ENCODE measurements around the gene KIF26B. TPM values are rescaled to one million over a fixed set of nuclear protein-coding genes. Genes with fewer than 3 reads are reported as not detected.

The KIF26B gene
- total and polyA plus RNA-seq, 2 experiments from 2014 or later, result 2.5 to 8.0 TPM

- no peak overlapping the region for H3K9ac ChIP-seq
- no peaks in the 10 kb centered on the region for H3K4me1 ChIP-seq (ENCODE audit: insufficient read depth)
- H3K4me3 ChIP-seq, result no peak overlapping the region
- H2AFZ ChIP-seq, result no peak overlapping the region
- no peaks in the 10 kb centered on the region for H3K9me3 ChIP-seq (ENCODE audit: low read depth)
- DNase-seq, result no peak
- 66 to 67% methylated on average over 5 of the region's 5 CpGs for WGBS, 2 experiments (ENCODE audit: low coverage in 1 of 2, low lambda C conversion rate in 2 of 2, missing lambda C conversion rate in 2 of 2)
- H3K4me2 ChIP-seq (ENCODE audit: unreplicated experiment), result no peak overlapping the region
- no peaks in the 10 kb centered on the region for H3K36me3 ChIP-seq (ENCODE audit: low read depth)
- TF ChIP-seq EZH2phosphoT487 (IDR thresholded peaks at IDR 0.05; ENCODE audit: insufficient read depth, low read depth), result no peak
- no peak for TF ChIP-seq EZH2 (IDR thresholded peaks at IDR 0.05; ENCODE audit: insufficient read depth, poor library complexity, severe bottlenecking)
- in situ Hi-C loops (cut with MboI), result no loop called here
- no peaks in the 10 kb centered on the region for H3K9me2 ChIP-seq (ENCODE audit: insufficient read depth)
- no peaks in the 10 kb centered on the region for H4K20me1 ChIP-seq (ENCODE audit: insufficient read depth)
- H3K79me2 ChIP-seq (ENCODE audit: insufficient read depth), result no peaks in the 10 kb centered on the region
- H3F3A ChIP-seq (ENCODE audit: insufficient read depth), result no peaks in the 10 kb centered on the region
- H3K27me3 ChIP-seq (replicated peaks; ENCODE audit: insufficient read depth), result no peaks in the 10 kb centered on the region
- H3K27ac ChIP-seq, result no peak overlapping the region
Measured at GRCh38 chr1:245649666-245650065, 494.9 kb downstream of the KIF26B start.

GRCh38 chr1:245650441-245650960 lies 495.7 kb downstream of the KIF26B start:
- peak; percentile 7 for DNase-seq
- no peak overlapping the region for H2AFZ ChIP-seq
- no peaks in the 10 kb centered on the region for H3K9me2 ChIP-seq (ENCODE audit: insufficient read depth)
- H3K36me3 ChIP-seq (ENCODE audit: low read depth), result no peaks in the 10 kb centered on the region
- no peak overlapping the region for H3K9ac ChIP-seq
- H3K27ac ChIP-seq, result no peak overlapping the region
- H3F3A ChIP-seq (ENCODE audit: insufficient read depth), result no peaks in the 10 kb centered on the region
- H3K9me3 ChIP-seq (ENCODE audit: low read depth), result no peaks in the 10 kb centered on the region
- no peaks in the 10 kb centered on the region for H3K79me2 ChIP-seq (ENCODE audit: insufficient read depth)
- H3K4me2 ChIP-seq (ENCODE audit: unreplicated experiment), result no peak overlapping the region
- no peaks in the 10 kb centered on the region for H3K27me3 ChIP-seq (replicated peaks; ENCODE audit: insufficient read depth)
- TF ChIP-seq EZH2phosphoT487 (IDR thresholded peaks at IDR 0.05; ENCODE audit: insufficient read depth, low read depth), result no peak
- H4K20me1 ChIP-seq (ENCODE audit: insufficient read depth), result no peaks in the 10 kb centered on the region
- H3K4me1 ChIP-seq (ENCODE audit: insufficient read depth), result no peaks in the 10 kb centered on the region
- in situ Hi-C loops (cut with MboI), result no loop called here
- H3K4me3 ChIP-seq, result no peak overlapping the region
- 57 to 65% methylated on average over 7 of the region's 7 CpGs for WGBS, 2 experiments (ENCODE audit: low coverage in 1 of 2, low lambda C conversion rate in 2 of 2, missing lambda C conversion rate in 2 of 2)

GRCh38 chr1:245651093-245651492 lies 496.3 kb downstream of the KIF26B start:
- Histone ChIP-seq H3K4me2 (ENCODE audit: unreplicated experiment) (no peak overlapping the region), H2AFZ (no peak overlapping the region), H3F3A (ENCODE audit: insufficient read depth) (no peaks in the 10 kb centered on the region), H3K4me3 (no peak overlapping the region), H3K36me3 (ENCODE audit: low read depth) (no peaks in the 10 kb centered on the region), H3K27ac (no peak overlapping the region), H3K9me2 (ENCODE audit: insufficient read depth) (no peaks in the 10 kb centered on the region), H3K9me3 (ENCODE audit: low read depth) (no peaks in the 10 kb centered on the region), H4K20me1 (ENCODE audit: insufficient read depth) (no peaks in the 10 kb centered on the region), H3K4me1 (ENCODE audit: insufficient read depth) (no peaks in the 10 kb centered on the region), H3K79me2 (ENCODE audit: insufficient read depth) (no peaks in the 10 kb centered on the region), H3K27me3 (replicated peaks; ENCODE audit: insufficient read depth) (no peaks in the 10 kb centered on the region), H3K9ac (no peak overlapping the region)
- WGBS, 2 experiments (ENCODE audit: low coverage in 1 of 2, low lambda C conversion rate in 2 of 2, missing lambda C conversion rate in 2 of 2), result 62 to 66% methylated on average over 3 of the region's 3 CpGs
- in situ Hi-C loops (cut with MboI), result no loop called here
- no peak for TF ChIP-seq EZH2phosphoT487 (IDR thresholded peaks at IDR 0.05; ENCODE audit: insufficient read depth, low read depth)
- TF ChIP-seq EZH2 (IDR thresholded peaks at IDR 0.05; ENCODE audit: insufficient read depth, poor library complexity, severe bottlenecking), result no peak
- DNase-seq, result no peak

GRCh38 chr1:245652116-245652515 lies 497.3 kb downstream of the KIF26B start:
- Histone ChIP-seq H3K9me3 (ENCODE audit: low read depth) (no peaks in the 10 kb centered on the region), H3K9me2 (ENCODE audit: insufficient read depth) (no peaks in the 10 kb centered on the region), H3K4me2 (ENCODE audit: unreplicated experiment) (no peak overlapping the region), H3F3A (ENCODE audit: insufficient read depth) (no peaks in the 10 kb centered on the region), H3K27me3 (replicated peaks; ENCODE audit: insufficient read depth) (no peaks in the 10 kb centered on the region), H3K4me1 (ENCODE audit: insufficient read depth) (no peaks in the 10 kb centered on the region), H3K27ac (no peak overlapping the region), H3K4me3 (no peak overlapping the region), H3K36me3 (ENCODE audit: low read depth) (no peaks in the 10 kb centered on the region), H2AFZ (no peak overlapping the region), H3K79me2 (ENCODE audit: insufficient read depth) (no peaks in the 10 kb centered on the region), H3K9ac (no peak overlapping the region), H4K20me1 (ENCODE audit: insufficient read depth) (no peaks in the 10 kb centered on the region)
- WGBS, 2 experiments (ENCODE audit: low coverage in 1 of 2, low lambda C conversion rate in 2 of 2, missing lambda C conversion rate in 2 of 2), result 80 to 84% methylated on average over 4 of the region's 4 CpGs
- no peak for TF ChIP-seq EZH2 (IDR thresholded peaks at IDR 0.05; ENCODE audit: insufficient read depth, poor library complexity, severe bottlenecking)
- no peak for TF ChIP-seq EZH2phosphoT487 (IDR thresholded peaks at IDR 0.05; ENCODE audit: insufficient read depth, low read depth)
- no peak for DNase-seq
- in situ Hi-C loops (cut with MboI), result no loop called here

Measured in GM23248 (cell line).